ENCODE results near the gene NAV1.
"Not testable (repeated sequence)": the region's sequence is repeated elsewhere in the genome, so short reads cannot be mapped to it uniquely, and the experiment has no call there.

The NAV1 gene

DNA sequence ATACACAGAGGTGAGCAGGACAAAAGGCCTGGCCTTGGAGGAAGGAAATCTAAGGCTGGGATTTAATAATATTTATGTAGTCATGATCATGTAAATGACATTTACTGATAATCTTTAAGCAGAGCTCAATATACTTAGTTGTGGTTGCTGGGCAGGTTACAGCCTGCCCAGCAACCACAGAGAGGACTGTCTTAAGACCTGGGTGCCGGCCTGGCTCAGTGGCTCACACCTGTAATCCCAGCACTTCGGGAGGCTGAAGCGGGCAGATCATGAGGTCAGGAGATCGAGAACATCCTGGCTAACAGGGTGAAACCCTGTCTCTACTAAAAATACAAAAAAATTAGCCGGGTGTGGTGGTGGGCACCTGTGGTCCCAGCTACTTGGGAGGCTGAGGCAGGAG lies 10.6 kb downstream of the NAV1 start:
- not testable (repeated sequence) for DNase-seq

DNA sequence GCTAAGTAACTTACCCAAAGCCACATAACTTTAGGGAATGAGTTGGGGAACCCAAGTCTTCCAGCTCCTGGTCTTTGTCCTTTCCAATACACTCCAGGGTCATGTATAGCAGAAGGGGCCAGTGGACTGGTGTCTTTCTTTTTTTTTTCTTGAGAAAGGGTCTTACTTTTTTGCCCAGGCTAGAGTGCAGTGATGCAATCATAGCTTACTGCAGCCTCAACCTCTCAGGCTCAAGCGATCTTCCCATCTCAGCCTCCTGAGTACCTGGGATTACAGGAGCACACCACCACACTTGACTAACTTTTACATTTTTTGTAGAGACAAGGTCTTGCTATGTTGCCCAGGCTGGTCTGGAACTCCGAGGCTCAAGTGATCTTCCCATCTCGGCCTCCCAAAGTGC lies 12.2 kb downstream of the NAV1 start:
- no peak for DNase-seq

DNA sequence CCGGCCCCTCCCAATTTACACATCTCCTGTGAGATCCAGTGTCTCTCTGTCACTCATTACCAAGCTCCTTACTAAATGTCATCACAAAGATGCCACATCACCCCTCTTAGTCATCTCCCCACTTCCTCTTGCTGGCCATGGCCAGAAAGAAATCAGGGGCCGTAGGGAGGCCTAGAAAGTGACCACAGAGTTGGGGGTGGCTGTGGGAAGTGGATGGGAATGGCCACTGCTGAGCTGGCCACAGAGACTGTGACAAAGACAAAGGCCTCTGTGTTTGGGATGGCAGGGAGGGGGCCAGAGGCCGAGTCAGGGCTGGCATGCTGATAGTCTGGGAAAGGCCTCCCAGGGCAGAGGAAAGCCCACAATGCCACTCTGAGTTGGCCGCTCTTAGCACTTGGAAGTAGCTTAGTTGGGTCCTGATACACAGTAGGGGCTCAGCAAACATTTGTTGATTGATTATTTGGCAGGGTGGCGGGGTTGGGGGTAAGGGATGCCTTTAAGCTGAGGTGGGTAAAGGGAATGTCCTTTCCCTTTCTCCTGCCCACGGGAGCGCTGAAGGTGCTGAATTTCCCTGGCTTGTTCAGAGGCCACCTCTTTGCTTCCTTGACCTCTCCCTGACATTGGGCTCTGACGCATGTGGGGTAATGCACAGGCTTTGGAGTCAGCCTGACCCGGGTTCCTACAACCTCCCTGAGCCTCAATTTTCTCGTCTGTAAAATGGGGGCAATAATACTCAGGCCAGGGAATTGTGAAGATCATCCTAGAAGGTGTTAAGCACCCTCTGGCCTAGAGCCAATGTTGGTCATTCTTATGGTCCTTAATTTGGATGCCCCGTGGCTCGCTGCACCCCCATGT lies 13.2 kb downstream of the NAV1 start:
- DNase-seq: no peak

DNA sequence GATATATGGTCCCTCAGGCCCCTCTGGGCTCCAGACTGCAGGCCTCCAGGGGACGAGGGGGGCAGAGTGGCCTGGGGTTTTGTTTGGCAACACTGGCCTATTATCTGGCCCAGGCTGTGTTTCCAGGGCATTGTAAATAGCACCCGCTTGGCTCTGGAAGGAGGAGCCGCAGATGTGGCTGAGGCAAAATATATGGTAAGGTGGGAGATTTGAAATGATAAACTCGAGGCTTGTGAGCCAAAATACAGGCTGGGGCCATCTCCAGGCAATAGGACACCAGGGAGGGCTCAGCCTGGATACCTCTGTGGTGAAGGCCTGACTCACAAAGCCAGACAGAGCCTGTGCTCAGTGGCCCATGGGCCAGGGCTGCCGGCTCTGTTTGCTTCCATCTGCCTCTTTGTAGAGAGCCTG lies 14.0 kb downstream of the NAV1 start:
- no peak for DNase-seq

DNA sequence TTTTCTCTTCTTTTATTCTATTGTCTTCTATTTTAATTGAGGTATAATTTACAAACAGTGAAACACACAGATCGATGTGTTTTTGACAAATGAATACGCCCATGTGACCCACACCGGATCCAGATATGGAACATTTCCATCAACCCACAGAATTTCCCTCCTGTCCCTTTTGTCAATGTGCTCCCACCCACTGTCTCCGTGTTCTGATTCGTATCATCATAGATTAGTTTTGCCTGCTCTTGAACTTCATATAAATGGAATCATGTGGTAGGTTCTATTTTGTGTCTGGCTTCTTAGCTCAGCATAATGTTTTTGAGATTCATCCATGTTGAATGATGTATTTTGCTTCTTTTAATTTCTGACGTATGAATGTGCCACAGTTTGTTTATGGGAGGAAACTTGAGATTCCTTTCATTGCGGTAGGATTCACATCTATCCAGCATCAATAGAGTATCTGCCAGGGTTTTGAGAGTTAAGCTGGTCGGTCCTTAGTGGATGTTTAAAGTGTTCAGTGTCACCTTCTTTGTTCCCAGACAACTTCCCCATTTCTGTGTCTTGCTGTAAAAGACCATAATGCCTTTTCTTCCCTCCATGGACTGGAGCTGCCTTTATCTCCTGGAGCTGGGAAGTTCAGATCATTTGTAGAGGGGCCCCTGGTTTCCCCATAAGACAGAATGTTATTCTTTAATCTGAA lies 14.7 kb downstream of the NAV1 start:
- DNase-seq: no peak

DNA sequence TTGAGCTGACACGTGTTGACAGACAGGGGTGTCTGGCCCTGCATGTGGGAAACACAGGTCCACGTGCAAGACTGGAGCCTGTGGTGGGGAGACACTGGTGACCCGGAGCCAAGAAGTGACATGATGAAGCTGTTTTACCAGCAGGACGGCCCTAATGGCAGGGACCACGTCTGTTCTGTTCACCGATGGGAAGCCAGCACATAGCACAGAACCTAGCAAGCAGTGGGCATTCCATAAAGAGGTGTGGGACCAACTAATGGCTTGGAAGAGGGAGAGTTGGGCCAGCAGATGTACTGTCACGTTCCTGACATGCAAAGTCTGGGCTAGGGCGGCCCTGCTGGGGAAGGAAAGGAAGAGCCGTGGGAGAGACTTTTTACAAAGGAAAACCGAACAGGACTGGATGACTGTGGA lies 15.3 kb downstream of the NAV1 start:
- DNase-seq: no peak

DNA sequence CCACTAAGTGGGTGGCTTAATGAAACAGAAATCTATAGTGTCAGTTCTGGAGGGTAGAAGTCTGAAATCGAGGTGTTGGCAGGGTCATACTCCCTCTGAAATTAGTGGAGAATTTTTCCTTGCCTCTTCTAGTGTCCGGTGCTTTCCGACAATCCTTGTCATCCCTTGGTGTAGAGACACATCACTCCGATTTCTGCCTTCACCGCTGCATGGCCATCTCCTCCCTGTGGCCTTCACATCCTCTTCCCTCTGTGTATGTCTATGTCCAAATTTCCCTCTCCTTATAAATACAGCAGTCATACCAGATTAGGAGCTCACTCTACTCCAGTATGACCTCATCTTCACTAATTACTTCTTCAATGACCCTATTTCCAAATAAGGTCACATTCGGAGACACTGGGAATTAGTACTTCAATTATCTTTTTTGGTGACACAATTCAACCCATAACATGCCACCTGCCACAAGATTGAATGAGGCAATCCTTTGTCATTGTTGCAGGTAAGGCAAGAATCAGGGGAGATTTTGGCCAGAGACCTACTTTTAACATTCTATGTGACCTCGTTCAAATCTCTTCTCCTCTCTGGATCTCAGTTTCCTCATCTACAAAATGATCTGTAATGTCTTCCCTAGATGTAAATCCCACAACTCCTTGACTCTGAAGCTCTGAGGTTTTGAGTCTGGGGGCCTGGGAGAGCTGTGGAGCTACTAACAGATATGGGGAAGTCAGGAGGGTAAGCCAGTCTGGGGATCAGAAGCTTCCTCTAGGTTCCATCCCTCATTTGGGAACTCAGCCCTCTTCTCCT lies 16.1 kb downstream of the NAV1 start:
- no peak for DNase-seq

DNA sequence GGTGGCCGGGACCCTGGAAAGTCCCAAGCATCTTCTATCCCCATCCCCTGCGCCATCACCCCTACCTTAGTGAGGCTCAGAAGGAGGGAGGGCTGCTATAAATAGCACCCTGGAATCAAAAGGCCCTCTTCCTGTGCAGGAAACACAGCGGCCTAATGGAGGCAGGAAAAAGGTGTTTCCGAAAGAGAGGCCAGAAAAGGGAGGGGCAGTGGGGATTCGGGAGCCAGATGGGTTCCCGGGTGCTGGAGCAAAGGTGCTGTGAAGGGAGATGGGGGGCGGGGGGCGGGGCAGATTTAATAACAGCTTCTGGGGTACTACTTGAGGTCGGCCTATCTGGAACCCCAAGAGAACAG lies 16.6 kb downstream of the NAV1 start:
- no peak for DNase-seq

DNA sequence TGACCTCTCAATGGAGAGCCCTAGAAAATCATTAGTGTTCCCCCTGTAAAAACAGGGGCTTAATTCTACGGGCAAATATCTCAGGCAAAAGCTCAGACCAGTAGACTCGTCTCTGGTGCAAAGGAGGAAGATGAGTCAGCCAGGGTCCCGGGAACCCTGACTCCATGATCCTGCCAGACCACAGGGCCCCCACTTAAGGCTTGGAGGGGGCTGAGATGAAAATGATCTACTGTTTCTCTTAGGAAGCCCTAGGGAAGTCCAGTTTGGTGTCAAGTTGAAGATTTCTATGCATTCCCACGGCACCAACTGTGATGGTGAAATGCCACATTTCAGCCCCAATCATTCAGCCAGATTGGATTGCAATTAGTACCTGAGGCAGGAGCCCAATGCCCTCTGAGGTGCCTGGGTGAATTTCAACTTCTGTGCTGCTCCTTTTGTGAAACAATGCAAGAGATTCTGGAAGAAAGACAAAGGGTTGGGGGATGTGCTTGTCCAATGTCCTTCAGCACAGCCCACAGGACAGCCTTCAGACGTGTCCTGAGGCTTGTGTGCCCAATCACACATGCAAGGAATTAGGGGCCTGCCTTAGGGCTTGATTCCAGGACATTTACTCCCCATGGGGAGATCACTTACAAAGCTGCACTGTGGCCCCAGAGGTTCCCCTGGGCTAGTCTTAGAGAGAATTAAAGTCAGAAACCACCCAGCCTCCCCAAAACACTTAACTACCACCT lies 18.1 kb downstream of the NAV1 start:
- no peak for DNase-seq

DNA sequence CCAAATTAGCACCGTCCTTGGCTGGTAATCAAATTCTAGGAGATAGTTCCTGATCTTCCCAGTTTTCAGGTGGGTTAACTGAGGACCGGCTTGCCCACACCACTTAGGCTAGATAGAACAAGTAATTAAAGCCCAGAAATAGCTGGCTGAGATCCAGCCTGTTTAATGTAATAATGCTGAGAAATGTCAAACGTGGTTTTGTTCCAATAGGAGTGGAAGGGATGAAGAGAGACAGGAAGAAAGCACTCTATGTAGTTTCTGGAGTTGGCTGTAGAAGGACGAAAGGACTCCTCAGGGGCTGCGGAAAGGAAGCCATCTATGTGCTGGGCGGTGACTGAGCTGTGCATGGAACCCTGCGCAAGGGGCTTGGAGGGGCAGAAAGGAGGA lies 18.6 kb downstream of the NAV1 start:
- DNase-seq: no peak

DNA sequence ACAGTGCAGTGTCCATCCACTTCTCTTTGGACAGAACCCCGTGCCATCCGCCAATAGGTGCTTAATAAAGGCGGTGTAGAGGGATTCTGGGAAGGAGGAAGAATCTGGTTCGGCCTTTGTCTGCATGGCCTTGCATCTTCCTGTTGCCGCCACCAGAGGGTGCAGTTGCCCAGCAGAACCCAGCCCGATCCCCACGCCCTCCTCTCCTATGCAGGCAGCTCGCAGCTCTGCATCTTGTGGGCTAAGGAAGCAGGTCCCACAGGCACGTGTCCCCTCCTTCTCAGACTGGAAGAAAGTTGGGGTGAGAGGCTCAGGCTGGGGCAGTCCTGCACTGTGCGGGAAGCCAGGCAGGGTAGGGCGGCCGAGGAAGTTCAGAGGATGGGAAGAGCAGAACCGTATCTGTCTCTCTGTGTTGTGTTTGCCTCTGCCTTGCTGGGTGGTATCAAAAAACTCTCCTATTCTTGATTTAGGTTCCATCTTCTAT lies 20.8 kb downstream of the NAV1 start:
- DNase-seq: peak; percentile 6 to 54 (median 25)

DNA sequence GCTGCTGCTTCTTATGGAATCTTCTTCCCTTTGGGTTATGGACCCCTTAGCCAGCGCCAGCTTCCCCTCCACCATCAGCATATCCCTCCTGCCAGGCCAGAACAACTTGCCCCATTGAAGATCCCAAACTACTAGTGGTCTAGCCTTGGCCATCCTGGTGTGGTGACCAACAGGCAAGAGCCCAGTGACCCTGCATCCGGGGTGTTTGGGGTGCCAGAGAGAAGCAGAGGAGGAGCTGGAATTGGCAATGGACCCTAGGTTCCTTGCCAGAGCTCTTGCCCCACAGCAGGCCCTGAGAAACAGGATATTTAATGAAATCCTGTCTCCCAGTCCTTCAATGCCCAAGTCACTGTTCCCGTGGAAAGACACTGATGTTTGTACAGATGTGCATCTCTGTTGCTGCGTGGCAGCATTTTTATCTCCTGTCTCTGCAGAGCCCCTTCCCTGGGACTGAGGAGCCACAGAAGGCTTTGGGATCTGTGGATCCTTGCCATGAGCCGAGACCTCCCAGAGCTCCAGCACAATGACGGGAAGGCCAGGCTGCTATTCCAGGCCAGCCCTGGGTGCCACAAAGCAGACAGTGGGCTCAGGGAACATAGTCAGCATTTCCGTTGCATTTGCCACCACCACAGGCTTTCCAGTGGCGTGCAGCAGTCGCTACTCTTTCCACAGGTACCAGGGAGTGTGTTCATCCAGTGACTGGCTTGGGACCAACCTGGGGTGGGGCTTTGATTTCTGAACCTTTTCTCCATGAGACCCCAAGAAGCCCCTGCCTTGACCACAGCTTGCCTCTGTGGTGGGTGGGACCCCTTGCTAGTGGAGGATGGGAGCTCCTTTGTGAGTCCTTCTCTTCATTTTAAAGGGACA lies 21.6 kb downstream of the NAV1 start:
- DNase-seq: no peak

DNA sequence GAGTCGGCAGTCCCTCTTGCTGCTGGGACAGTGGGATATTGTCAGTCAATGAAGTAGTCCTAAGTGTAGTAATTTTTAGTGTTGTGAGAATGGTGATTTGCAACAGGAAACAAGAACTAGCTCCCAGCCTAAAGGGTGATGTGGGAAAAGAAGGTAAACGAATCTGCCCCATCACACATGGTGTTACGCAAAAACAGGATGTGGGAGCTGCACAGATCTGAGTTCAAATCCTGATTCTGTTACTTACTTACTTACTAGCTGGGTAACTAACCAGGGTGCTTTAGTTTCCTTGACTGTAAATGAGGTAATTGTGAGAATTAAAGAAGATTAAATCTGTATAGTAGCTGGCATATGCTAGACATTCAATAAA lies 22.3 kb downstream of the NAV1 start:
- DNase-seq: no peak

DNA sequence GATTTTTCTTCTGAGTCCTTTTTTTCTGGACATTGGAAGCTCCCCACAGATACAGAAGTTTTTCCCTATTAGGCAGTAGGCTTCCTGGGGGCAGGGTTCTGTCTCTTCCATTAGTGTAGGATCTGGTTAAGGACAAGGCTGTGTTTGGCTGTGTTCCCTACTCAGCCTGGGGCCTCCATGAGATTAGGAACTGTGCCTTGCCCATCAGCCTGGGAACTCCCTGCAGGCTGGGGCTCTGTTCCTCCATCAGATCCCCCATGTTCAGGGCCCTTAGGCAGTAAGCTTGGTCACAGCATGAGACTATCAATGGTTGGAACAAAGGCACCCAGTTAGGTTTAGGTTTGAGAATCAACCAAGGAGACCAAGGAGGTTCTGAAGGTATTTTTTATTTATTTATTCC lies 22.7 kb downstream of the NAV1 start:
- no peak for DNase-seq

DNA sequence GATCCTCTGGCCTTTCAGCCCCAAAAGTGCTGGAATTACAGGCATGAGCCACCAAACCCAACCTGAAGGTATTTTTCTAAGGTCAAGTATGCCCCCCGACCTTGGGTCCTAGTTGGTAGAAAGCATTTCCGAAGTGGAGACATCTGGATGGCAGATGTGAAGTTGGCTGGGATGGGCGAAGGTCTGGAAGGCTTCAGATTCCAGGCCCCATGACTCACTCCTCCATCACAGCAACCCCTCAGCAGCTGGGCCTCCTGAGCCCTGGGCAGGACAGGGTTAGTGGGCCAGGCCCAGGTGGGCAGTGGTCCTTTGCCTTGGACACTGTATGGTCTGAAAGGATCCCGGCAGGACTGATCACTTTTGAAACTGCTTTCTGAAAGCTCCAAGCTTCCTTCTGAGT lies 23.3 kb downstream of the NAV1 start:
- no peak for DNase-seq

DNA sequence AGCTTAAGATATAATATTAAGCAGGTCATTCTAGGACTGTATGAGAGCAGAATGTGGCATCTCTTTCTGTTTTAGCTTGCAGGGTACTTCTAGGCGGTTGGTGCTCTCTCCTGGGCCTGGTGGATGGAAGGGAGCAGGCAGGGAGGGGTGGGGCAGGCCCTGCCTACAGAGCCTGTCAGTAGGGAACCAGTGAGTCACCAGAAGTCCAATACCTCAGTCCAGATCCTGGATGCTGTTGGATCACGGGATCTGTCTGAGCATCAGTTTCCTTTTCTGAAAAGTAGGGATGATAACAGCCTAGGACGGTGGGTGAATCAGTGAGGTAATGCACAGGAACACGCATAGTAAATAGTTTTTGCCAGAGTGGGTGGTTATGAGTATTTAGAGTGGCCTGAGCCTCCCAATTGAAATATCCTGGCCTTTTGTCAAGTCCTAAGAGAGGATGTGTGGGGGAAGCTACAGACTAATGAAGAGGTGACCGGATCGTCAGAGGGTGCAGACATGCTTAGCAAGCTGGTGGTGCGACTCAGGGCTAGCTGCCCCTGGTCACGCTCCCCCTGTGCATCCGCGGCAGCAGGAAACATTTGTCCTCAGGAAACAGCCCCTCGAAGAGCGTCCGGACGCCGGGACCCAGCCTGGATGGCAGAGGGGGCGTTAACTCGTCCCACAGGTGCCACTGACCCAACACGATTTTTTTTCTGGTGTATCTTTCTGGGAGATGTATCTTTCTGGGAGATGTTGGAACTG lies 23.9 kb downstream of the NAV1 start:
- no peak for DNase-seq

DNA sequence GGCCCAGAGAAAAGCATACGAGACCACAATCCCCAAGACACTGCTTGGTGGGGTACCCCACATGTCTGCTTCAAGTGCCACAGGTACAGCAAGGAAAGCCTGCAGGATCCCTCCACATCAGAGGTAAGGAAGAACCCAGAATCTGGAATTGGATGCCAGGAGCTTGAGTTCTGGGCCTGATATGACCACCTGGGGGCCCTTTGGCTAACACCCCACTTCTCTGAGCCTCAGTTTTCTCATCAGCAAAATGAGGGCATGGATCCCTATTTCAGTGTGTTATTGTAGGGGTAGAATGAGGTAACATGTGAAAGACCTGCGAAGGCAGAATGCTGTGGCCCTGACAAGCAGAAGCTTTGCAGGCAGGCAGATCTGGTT lies 24.5 kb downstream of the NAV1 start:
- DNase-seq: no peak

DNA sequence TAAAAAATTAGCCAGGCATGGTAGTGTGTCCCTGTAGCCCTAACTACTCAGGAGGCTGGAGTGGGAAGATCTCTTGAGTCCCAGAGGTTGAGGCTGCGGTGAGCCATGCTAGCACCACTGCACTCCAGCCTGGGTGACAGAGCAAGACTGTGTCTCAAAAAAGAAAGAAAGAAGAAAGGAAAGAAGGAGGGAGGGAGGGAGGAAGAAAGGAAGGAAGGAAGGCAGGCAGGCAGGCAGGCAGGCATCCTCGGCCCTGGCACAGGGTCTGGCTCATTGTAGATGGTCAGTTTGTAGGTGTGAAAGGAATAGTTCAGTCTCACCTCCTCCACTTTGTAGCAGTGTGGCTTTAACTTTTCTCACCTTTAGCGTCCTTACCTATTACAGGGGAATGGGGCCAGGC lies 25.0 kb downstream of the NAV1 start:
- no peak for DNase-seq

DNA sequence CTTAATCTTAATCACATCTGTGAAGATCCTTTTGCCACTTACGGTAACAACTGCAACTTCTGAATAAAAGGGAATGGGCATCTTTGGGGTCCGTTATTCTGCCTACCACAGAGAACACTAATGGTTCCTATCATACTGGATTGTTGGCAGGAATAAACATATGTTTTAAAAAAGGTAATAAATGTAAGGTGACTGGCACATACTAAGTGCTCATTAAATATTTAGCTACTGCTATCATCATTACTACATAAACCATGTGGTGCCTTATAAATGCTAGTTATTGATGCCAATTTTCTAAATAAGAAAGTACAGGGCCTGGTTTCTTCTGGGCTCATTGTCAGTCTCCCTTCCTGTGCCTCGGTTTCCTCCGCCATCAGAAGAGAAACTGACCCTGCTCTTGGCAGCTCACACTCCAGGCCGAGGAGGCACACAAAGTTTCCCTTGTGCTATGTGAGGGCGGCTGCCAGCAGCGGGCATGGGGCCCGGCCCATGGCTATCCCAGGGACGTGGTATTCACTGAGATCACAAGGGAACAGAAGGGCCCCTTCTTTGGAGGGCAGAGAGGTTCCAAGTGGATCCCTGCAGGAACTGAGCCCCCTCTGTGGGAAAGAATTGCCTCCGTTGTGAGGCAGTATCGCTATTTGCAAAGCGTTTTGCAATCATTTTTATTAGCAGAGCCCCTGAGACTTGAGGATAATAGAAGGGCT lies 26.2 kb downstream of the NAV1 start:
- DNase-seq: no peak

DNA sequence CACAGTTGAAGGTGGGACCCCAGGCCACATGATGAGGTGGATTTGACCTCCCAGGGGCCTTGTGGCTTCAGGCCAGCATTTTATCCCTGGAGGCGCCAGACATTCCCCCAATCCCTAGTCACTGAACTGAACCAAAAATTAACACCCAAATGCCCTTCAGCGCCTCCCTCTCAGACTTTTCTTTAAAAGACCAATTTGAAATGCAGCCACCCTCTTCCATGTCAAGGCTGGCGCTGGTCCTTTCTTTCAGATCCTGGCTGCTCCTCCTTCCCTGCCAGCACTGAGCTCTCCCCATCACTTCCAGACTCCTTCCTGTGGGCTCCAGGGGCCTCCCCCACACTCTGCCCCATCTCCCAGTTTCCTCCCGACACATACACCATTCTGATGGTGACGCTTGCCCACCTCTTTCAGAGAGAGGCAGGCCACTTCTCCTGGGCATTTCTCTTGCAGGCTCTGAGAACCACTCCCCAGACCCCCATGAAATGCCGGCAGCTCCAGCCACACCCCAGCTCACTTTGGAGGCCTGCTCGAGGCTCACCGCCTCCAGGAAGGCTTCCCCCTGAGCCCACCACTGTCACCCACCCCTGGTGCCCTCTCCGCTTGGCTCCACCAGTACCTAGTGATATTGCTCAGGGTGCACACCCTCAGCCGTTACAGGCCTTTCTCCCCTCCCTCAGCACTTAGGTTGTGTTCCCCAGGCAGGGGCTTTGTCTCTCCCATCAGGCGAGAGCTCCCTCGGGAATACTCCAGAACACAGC lies 27.0 kb downstream of the NAV1 start:
- DNase-seq: no peak
